ENCODE results near the gene KCNQ1.

KCNQ1 gene

GRCh38 chr11:2744166-2744565 lies 299.4 kb downstream of the KCNQ1 start:
- H3K27ac ChIP-seq (ENCODE audit: low read depth, low read length, severe bottlenecking), result no peak overlapping the region

GRCh38 chr11:2745511-2745910 lies 300.7 kb downstream of the KCNQ1 start:
- 85 to 92% methylated on average over 8 to 11 of the region's 14 CpGs for WGBS, 2 experiments (ENCODE audit: insufficient coverage in 2 of 2)
- no peaks in the 10 kb centered on the region for H3K9me3 ChIP-seq (ENCODE audit: control insufficient read depth, low read length)
- H3K4me3 ChIP-seq (ENCODE audit: extremely low read depth, insufficient read depth, low read length, poor library complexity, severe bottlenecking), result no peak overlapping the region
- peaks cover 12% of the 10 kb centered on the region for H3K4me1 ChIP-seq (ENCODE audit: control insufficient read depth, insufficient read depth, low read length, poor library complexity, severe bottlenecking)
- H3K36me3 ChIP-seq (ENCODE audit: control insufficient read depth, insufficient read depth, low read length), result no peaks in the 10 kb centered on the region
- no peak overlapping the region for H3K27ac ChIP-seq (ENCODE audit: low read depth, low read length, severe bottlenecking)

More at GRCh38 chr11:2744166-2744565, 299.4 kb downstream of the KCNQ1 start:
- no peaks in the 10 kb centered on the region for H3K9me3 ChIP-seq (ENCODE audit: control insufficient read depth, low read length)
- WGBS, 2 experiments (ENCODE audit: insufficient coverage in 2 of 2), result 95 to 96% methylated on average over 5 to 9 of the region's 9 CpGs
- H3K4me3 ChIP-seq (ENCODE audit: extremely low read depth, insufficient read depth, low read length, poor library complexity, severe bottlenecking), result no peak overlapping the region
- peaks cover 12% of the 10 kb centered on the region for H3K4me1 ChIP-seq (ENCODE audit: control insufficient read depth, insufficient read depth, low read length, poor library complexity, severe bottlenecking)
- no peaks in the 10 kb centered on the region for H3K36me3 ChIP-seq (ENCODE audit: control insufficient read depth, insufficient read depth, low read length)

GRCh38 chr11:2746401-2747247 lies 301.8 kb downstream of the KCNQ1 start:
- WGBS, 2 experiments (ENCODE audit: insufficient coverage in 2 of 2), result 85 to 93% methylated on average over 16 to 21 of the region's 24 CpGs
- Histone ChIP-seq H3K36me3 (ENCODE audit: control insufficient read depth, insufficient read depth, low read length) (no peaks in the 10 kb centered on the region), H3K4me1 (ENCODE audit: control insufficient read depth, insufficient read depth, low read length, poor library complexity, severe bottlenecking) (peaks cover 3% of the 10 kb centered on the region), H3K9me3 (ENCODE audit: control insufficient read depth, low read length) (no peaks in the 10 kb centered on the region), H3K4me3 (ENCODE audit: extremely low read depth, insufficient read depth, low read length, poor library complexity, severe bottlenecking) (no peak overlapping the region), H3K27ac (ENCODE audit: low read depth, low read length, severe bottlenecking) (no peak overlapping the region)

GRCh38 chr11:2747248-2748027 lies 302.6 kb downstream of the KCNQ1 start:
- Histone ChIP-seq H3K27ac (ENCODE audit: low read depth, low read length, severe bottlenecking) (no peak overlapping the region), H3K9me3 (ENCODE audit: control insufficient read depth, low read length) (no peaks in the 10 kb centered on the region), H3K36me3 (ENCODE audit: control insufficient read depth, insufficient read depth, low read length) (no peaks in the 10 kb centered on the region), H3K4me1 (ENCODE audit: control insufficient read depth, insufficient read depth, low read length, poor library complexity, severe bottlenecking) (peaks cover 2% of the 10 kb centered on the region), H3K4me3 (ENCODE audit: extremely low read depth, insufficient read depth, low read length, poor library complexity, severe bottlenecking) (no peak overlapping the region)
- WGBS, 2 experiments (ENCODE audit: insufficient coverage in 2 of 2), result 90 to 92% methylated on average over 14 to 15 of the region's 16 CpGs

- 75 to 90% methylated on average over 8 to 10 of the region's 11 CpGs for WGBS, 2 experiments (ENCODE audit: insufficient coverage in 2 of 2)
- no peak overlapping the region for H3K27ac ChIP-seq (ENCODE audit: low read depth, low read length, severe bottlenecking)
- no peaks in the 10 kb centered on the region for H3K36me3 ChIP-seq (ENCODE audit: control insufficient read depth, insufficient read depth, low read length)
- H3K4me3 ChIP-seq (ENCODE audit: extremely low read depth, insufficient read depth, low read length, poor library complexity, severe bottlenecking), result no peak overlapping the region
- no peaks in the 10 kb centered on the region for H3K9me3 ChIP-seq (ENCODE audit: control insufficient read depth, low read length)
- H3K4me1 ChIP-seq (ENCODE audit: control insufficient read depth, insufficient read depth, low read length, poor library complexity, severe bottlenecking), result peaks cover 6% of the 10 kb centered on the region
These were observed 303.4 kb downstream of the KCNQ1 start for GRCh38 chr11:2748061-2748813.

- Histone ChIP-seq H3K9me3 (ENCODE audit: control insufficient read depth, low read length) (peaks cover 3% of the 10 kb centered on the region), H3K36me3 (ENCODE audit: control insufficient read depth, insufficient read depth, low read length) (no peaks in the 10 kb centered on the region), H3K4me1 (ENCODE audit: control insufficient read depth, insufficient read depth, low read length, poor library complexity, severe bottlenecking) (peaks cover 6% of the 10 kb centered on the region), H3K27ac (ENCODE audit: low read depth, low read length, severe bottlenecking) (no peak overlapping the region), H3K4me3 (ENCODE audit: extremely low read depth, insufficient read depth, low read length, poor library complexity, severe bottlenecking) (no peak overlapping the region)
- WGBS, 2 experiments (ENCODE audit: insufficient coverage in 2 of 2), result 96 to 98% methylated on average over 16 to 17 of the region's 17 CpGs
These were observed 304.2 kb downstream of the KCNQ1 start for GRCh38 chr11:2748814-2749554.

- Histone ChIP-seq H3K27ac (ENCODE audit: low read depth, low read length, severe bottlenecking) (no peak overlapping the region), H3K4me1 (ENCODE audit: control insufficient read depth, insufficient read depth, low read length, poor library complexity, severe bottlenecking) (peaks cover 6% of the 10 kb centered on the region), H3K4me3 (ENCODE audit: extremely low read depth, insufficient read depth, low read length, poor library complexity, severe bottlenecking) (no peak overlapping the region), H3K9me3 (ENCODE audit: control insufficient read depth, low read length) (peaks cover 3% of the 10 kb centered on the region), H3K36me3 (ENCODE audit: control insufficient read depth, insufficient read depth, low read length) (no peaks in the 10 kb centered on the region)
- 94 to 95% methylated on average over 8 to 9 of the region's 9 CpGs for WGBS, 2 experiments (ENCODE audit: insufficient coverage in 2 of 2)
These were observed 305.4 kb downstream of the KCNQ1 start for GRCh38 chr11:2750101-2750681.

- no peak overlapping the region for H3K27ac ChIP-seq (ENCODE audit: low read depth, low read length, severe bottlenecking)
- H3K4me3 ChIP-seq (ENCODE audit: extremely low read depth, insufficient read depth, low read length, poor library complexity, severe bottlenecking), result no peak overlapping the region
- no peaks in the 10 kb centered on the region for H3K36me3 ChIP-seq (ENCODE audit: control insufficient read depth, insufficient read depth, low read length)
- 85 to 89% methylated on average over 14 to 19 of the region's 24 CpGs for WGBS, 2 experiments (ENCODE audit: insufficient coverage in 2 of 2)
- H3K9me3 ChIP-seq (ENCODE audit: control insufficient read depth, low read length), result peaks cover 3% of the 10 kb centered on the region
- H3K4me1 ChIP-seq (ENCODE audit: control insufficient read depth, insufficient read depth, low read length, poor library complexity, severe bottlenecking), result peaks cover 6% of the 10 kb centered on the region
These were observed 306.1 kb downstream of the KCNQ1 start for GRCh38 chr11:2750682-2751522.

GRCh38 chr11:2751523-2752203 lies 306.9 kb downstream of the KCNQ1 start:
- Histone ChIP-seq H3K4me3 (ENCODE audit: extremely low read depth, insufficient read depth, low read length, poor library complexity, severe bottlenecking) (no peak overlapping the region), H3K4me1 (ENCODE audit: control insufficient read depth, insufficient read depth, low read length, poor library complexity, severe bottlenecking) (peaks cover 6% of the 10 kb centered on the region), H3K36me3 (ENCODE audit: control insufficient read depth, insufficient read depth, low read length) (no peaks in the 10 kb centered on the region), H3K27ac (ENCODE audit: low read depth, low read length, severe bottlenecking) (no peak overlapping the region), H3K9me3 (ENCODE audit: control insufficient read depth, low read length) (peaks cover 3% of the 10 kb centered on the region)
- WGBS, 2 experiments (ENCODE audit: insufficient coverage in 2 of 2), result 90 to 92% methylated on average over 21 to 23 of the region's 24 CpGs

Data from mesodermal cell (in vitro differentiated cells).